PFSK-1 (cell line): ENCODE results near the gene GET4.

Experiments used
- POLR2AphosphoS5 ChIP-seq: IDR thresholded peaks from 2 replicates; pipeline ENCODE4 v1.6.1; 2012; ENCODE audit warnings: low read depth, mild to moderate bottlenecking, control low read depth, low read length, moderate library complexity
- TAF1 ChIP-seq: IDR thresholded peaks from 2 replicates; pipeline ENCODE4 v1.6.1; 2012; ENCODE audit warnings: low read length, control low read depth, borderline replicate concordance; ENCODE audit not compliant: insufficient read depth
- TF ChIP-seq, protein P1 (sequence below), 2 experiments: IDR thresholded peaks; 2 replicates each; pipeline versions ENCODE4 v1.6.1 to v1.8.0; 2011 to 2012; ENCODE audit warnings: low read depth in 2 of 2, low read length in 2 of 2, control low read depth in 1 of 2, inconsistent platforms in 1 of 2, mild to moderate bottlenecking in 1 of 2, moderate library complexity in 1 of 2; ENCODE audit not compliant: insufficient read depth in 1 of 2

DNA sequence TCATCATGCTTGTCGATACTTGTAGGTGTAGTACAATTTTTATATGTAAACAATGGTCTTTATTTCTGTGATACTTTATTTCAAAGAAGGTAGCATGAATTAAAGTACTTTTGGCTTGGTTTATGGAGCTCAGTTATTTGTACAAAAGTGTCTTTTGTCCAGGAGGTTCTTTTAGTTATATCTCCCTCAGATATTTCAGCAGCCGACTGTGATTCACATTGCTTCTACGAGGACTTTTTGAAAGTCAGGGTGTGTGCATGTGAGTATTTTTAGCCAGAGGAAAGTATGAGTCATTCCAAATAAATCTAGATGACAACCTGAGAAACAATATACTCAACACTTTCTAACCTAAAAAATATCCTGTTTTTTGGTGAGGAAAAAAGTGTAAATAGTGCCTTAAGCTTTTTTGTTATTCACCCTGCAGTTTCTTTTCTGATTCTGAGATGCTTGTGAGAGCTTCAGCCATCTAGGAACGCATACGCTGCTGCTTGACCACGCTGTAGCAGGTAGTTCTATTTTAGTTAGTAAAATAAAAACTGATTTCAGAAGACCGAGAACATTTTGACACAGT, 44.7 kb upstream of the GET4 start:
- TF ChIP-seq, protein P1, sequence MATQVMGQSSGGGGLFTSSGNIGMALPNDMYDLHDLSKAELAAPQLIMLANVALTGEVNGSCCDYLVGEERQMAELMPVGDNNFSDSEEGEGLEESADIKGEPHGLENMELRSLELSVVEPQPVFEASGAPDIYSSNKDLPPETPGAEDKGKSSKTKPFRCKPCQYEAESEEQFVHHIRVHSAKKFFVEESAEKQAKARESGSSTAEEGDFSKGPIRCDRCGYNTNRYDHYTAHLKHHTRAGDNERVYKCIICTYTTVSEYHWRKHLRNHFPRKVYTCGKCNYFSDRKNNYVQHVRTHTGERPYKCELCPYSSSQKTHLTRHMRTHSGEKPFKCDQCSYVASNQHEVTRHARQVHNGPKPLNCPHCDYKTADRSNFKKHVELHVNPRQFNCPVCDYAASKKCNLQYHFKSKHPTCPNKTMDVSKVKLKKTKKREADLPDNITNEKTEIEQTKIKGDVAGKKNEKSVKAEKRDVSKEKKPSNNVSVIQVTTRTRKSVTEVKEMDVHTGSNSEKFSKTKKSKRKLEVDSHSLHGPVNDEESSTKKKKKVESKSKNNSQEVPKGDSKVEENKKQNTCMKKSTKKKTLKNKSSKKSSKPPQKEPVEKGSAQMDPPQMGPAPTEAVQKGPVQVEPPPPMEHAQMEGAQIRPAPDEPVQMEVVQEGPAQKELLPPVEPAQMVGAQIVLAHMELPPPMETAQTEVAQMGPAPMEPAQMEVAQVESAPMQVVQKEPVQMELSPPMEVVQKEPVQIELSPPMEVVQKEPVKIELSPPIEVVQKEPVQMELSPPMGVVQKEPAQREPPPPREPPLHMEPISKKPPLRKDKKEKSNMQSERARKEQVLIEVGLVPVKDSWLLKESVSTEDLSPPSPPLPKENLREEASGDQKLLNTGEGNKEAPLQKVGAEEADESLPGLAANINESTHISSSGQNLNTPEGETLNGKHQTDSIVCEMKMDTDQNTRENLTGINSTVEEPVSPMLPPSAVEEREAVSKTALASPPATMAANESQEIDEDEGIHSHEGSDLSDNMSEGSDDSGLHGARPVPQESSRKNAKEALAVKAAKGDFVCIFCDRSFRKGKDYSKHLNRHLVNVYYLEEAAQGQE (IDR thresholded peaks at IDR 0.05; ENCODE audit: insufficient read depth in 1 of 2, low read depth in 2 of 2, low read length in 2 of 2): no peak
- TF ChIP-seq POLR2AphosphoS5: no peak
- no peak for TF ChIP-seq TAF1
